Fibroblast of lung (primary cell): ENCODE results near the gene SLC39A1.

ENCODE experiments used
- CTCF ChIP-seq, 2 donors: IDR thresholded peaks in 1 of 2; conservative IDR thresholded peaks in 1 of 2; 1 replicate in 1 of 2; 2 replicates in 1 of 2; pipeline ENCODE4 v1.5.1; 2011 to 2012; ENCODE audit warnings: low read length in 2 of 2, control low read depth in 1 of 2, inconsistent platforms in 1 of 2, low read depth in 1 of 2, mild to moderate bottlenecking in 1 of 2
- EZH2 ChIP-seq: IDR thresholded peaks from 2 replicates; pipeline ENCODE4 v1.5.1; 2012; ENCODE audit warnings: low read length, control low read depth, mild to moderate bottlenecking; ENCODE audit errors: missing control alignments

GRCh38 chr1:153962088-153963029 is 978 bp downstream of the SLC39A1 start:
- TF ChIP-seq CTCF (conservative IDR thresholded peaks at IDR 0.05 in 1 of 2, IDR thresholded peaks at IDR 0.05 in 1 of 2; ENCODE audit: low read depth in 1 of 2, low read length in 2 of 2) (no peak), EZH2 (no peak)
